SK-N-SH treated with all-trans-retinoic acid at 6 μM for 48 hours (cell line): ENCODE results near the gene FIGNL1.

Experiments
- ARNTL ChIP-seq: fragments of 450-650 bp; formaldehyde crosslinking; IDR thresholded peaks from 2 replicates; pipeline ENCODE4 v1.5.0; 2020; ENCODE audit warnings: low read depth, mild to moderate bottlenecking, moderate library complexity, borderline replicate concordance
- CSDC2 ChIP-seq: fragments of 250-450 bp; sonication (Bioruptor Pico); IDR thresholded peaks from 2 replicates; pipeline ENCODE4 v1.5.0; 2020; ENCODE audit warnings: mild to moderate bottlenecking, moderate library complexity
- CSRNP3 ChIP-seq: fragments of 250-450 bp; sonication (Bioruptor Pico); IDR thresholded peaks from 2 replicates; pipeline ENCODE4 v1.5.1; 2021; ENCODE audit warnings: mild to moderate bottlenecking, moderate library complexity
- PATZ1 ChIP-seq: fragments of 250-450 bp; sonication (Bioruptor Pico); IDR thresholded peaks from 2 replicates; pipeline ENCODE4 v1.8.0; 2020; ENCODE audit warnings: mild to moderate bottlenecking, moderate library complexity, borderline replicate concordance
- RARB ChIP-seq: fragments of 250-450 bp; sonication (Bioruptor Pico); IDR thresholded peaks from 2 replicates; pipeline ENCODE4 v1.8.0; 2021; ENCODE audit warnings: mild to moderate bottlenecking, moderate library complexity
- TCF4 ChIP-seq: fragments of 250-450 bp; sonication (Bioruptor Pico); IDR thresholded peaks from 2 replicates; pipeline ENCODE4 v1.8.0; 2021; ENCODE audit warnings: mild to moderate bottlenecking, moderate library complexity, borderline replicate concordance
- TSHZ2 ChIP-seq: fragments of 250-450 bp; sonication (Bioruptor Pico); IDR thresholded peaks from 2 replicates; pipeline ENCODE4 v1.5.0; 2020; ENCODE audit warnings: mild to moderate bottlenecking, moderate library complexity
- ZFP3 ChIP-seq: fragments of 250-450 bp; sonication (Bioruptor Pico); IDR thresholded peaks from 2 replicates; pipeline ENCODE4 v1.5.0; 2020; ENCODE audit warnings: mild to moderate bottlenecking, moderate library complexity
- ZNF565 ChIP-seq: fragments of 450-650 bp; formaldehyde crosslinking; conservative IDR thresholded peaks from 2 replicates; pipeline ENCODE4 v1.5.0; 2020; ENCODE audit warnings: low read depth, mild to moderate bottlenecking, moderate library complexity
- ZNF8 ChIP-seq: fragments of 450-650 bp; formaldehyde crosslinking; IDR thresholded peaks from 2 replicates; pipeline ENCODE4 v1.5.0; 2020; ENCODE audit warnings: mild to moderate bottlenecking, moderate library complexity

GRCh38 chr7:50497968-50498367 is 47.8 kb upstream of the FIGNL1 start:
- TF ChIP-seq ZNF8 (CRISPR knock-in tag) = no peak
- TF ChIP-seq ARNTL (CRISPR knock-in tag) = no peak
- TF ChIP-seq TSHZ2 (CRISPR knock-in tag) = no peak
- no peak for TF ChIP-seq CSRNP3 (CRISPR knock-in tag)
- TF ChIP-seq TCF4 (CRISPR knock-in tag) = peak; percentile 26; the same call in 1 of the 2 replicates
- no peak for TF ChIP-seq RARB
- TF ChIP-seq ZFP3 (CRISPR knock-in tag) = no peak
- no peak for TF ChIP-seq ZNF565 (CRISPR knock-in tag)
- TF ChIP-seq PATZ1 (CRISPR knock-in tag) = no peak
- no peak for TF ChIP-seq CSDC2 (CRISPR knock-in tag)
